ENCODE data around the gene EFCAB11. TPM values are rescaled to one million over a fixed set of nuclear protein-coding genes. Genes with fewer than 3 reads are reported as not detected.

EFCAB11 gene
- total and polyA plus RNA-seq, 2 donors (not counting 3 experiments of a cell fraction or from before 2014, with no cell fraction given): 2.8 to 6.3 TPM

GRCh38 chr14:89823743-89824142 is 130.8 kb downstream of the EFCAB11 start:
- Histone ChIP-seq H3K4me1 (ENCODE audit: control insufficient read depth, extremely low read depth, insufficient read depth, low read length) (no peaks in the 10 kb centered on the region), H2AFZ (ENCODE audit: low read depth, low read length) (no peak overlapping the region), H3K4me2 (ENCODE audit: insufficient read depth, low read length) (no peak overlapping the region), H3K4me3 (replicated peaks in 1 of 3; ENCODE audit: insufficient read depth in 1 of 3, low read depth in 1 of 3, low read length in 3 of 3) (no peak overlapping the region), H4K20me1 (replicated peaks; ENCODE audit: control insufficient read depth, extremely low read depth, insufficient read depth, low read length) (no peaks in the 10 kb centered on the region), H3K27me3 (ENCODE audit: control insufficient read depth in 2 of 2, insufficient read depth in 2 of 2, low read length in 2 of 2) (no peaks in the 10 kb centered on the region), H3K9me1 (replicated peaks; ENCODE audit: control insufficient read depth, extremely low read depth, insufficient read depth, low read length) (no peaks in the 10 kb centered on the region), H3K36me3 (ENCODE audit: control insufficient read depth in 2 of 2, extremely low read depth in 1 of 2, insufficient read depth in 2 of 2, low read length in 2 of 2) (no peaks in the 10 kb centered on the region), H3K9me3 (replicated peaks; ENCODE audit: control insufficient read depth, insufficient read depth, low read length) (no peaks in the 10 kb centered on the region), H3K9ac (replicated peaks; ENCODE audit: extremely low read depth, insufficient read depth, low read length) (no peak overlapping the region), H3K79me2 (ENCODE audit: control insufficient read depth, insufficient read depth, low read length) (no peaks in the 10 kb centered on the region), H3K27ac (ENCODE audit: insufficient read depth, low read depth, low read length) (no peak overlapping the region)
- BruUV-seq (replicated peaks): no TSS peak
- intact Hi-C loops (cut with micrococcal nuclease) (no loop called here), dilution Hi-C loops (cut with MboI; ENCODE audit: extremely low pct_ligation_motif_present, low sequenced_read_pairs) (no loop called here)
- no peak for FAIRE-seq
- POLR2A ChIA-PET: no interaction called here
- TF ChIP-seq FOS (IDR thresholded peaks at IDR 0.05; ENCODE audit: borderline replicate concordance, insufficient read depth, low read length) (no peak), POLR2A (IDR thresholded peaks at IDR 0.05; ENCODE audit: low read depth, low read length) (no peak), EZH2 (IDR thresholded peaks at IDR 0.05; ENCODE audit: borderline replicate concordance, low read depth, low read length, severe bottlenecking) (no peak), POLR2AphosphoS5 (IDR thresholded peaks at IDR 0.05; ENCODE audit: insufficient read depth, low read depth, low read length) (no peak), MYC (IDR thresholded peaks at IDR 0.05; ENCODE audit: low read depth, low read length) (no peak), JUN (IDR thresholded peaks at IDR 0.05; ENCODE audit: borderline replicate concordance, insufficient read depth, insufficient read length, low read depth) (no peak), MAX (IDR thresholded peaks at IDR 0.05; ENCODE audit: insufficient read depth, insufficient read length) (no peak), GATA2 (IDR thresholded peaks at IDR 0.05; ENCODE audit: insufficient read depth, insufficient read length, low read depth, low read length) (no peak), CTCF (IDR thresholded peaks at IDR 0.05; ENCODE audit: extremely low read depth in 1 of 2, insufficient read depth in 1 of 2, low read depth in 1 of 2, low read length in 2 of 2) (no peak)
- DNase-seq (ENCODE audit: low read depth, low spot score): no peak
- CTCF ChIA-PET: no interaction called here

Data from endothelial cell of umbilical vein (primary cell).